HepG2 (cell line): Measurements from ENCODE around the gene KRTAP10-5. TPM values are rescaled to one million over a fixed set of nuclear protein-coding genes. Genes with fewer than 3 reads are reported as not detected.
A peak's percentile ranks its signal among the peaks of the same experiment; 100 is the strongest.

Source experiments
- CREBL2 ChIP-seq: sonication (generic); formaldehyde crosslinking; IDR thresholded peaks from 2 replicates; pipeline ENCODE4 v1.8.1; 2023; ENCODE audit warnings: missing genetic modification reagents, mild to moderate bottlenecking, borderline replicate concordance
- GABPA ChIP-seq, 2 experiments: IDR thresholded peaks; 2 replicates each; pipeline ENCODE4 v1.6.1; 2011 to 2016; ENCODE audit warnings: low read depth in 2 of 2, low read length in 1 of 2, missing biosample characterization in 1 of 2, missing genetic modification characterization in 1 of 2
- HMGXB4 ChIP-seq, 2 experiments: sonication (generic) in 1 of 2; formaldehyde crosslinking in 1 of 2; IDR thresholded peaks; 2 replicates each; pipeline versions ENCODE4 v1.4.0 to v1.6.1; 2018 to 2020; ENCODE audit warnings: missing genetic modification reagents in 2 of 2, borderline replicate concordance in 1 of 2, low read depth in 1 of 2, mild to moderate bottlenecking in 1 of 2, missing biosample characterization in 1 of 2
- RBFOX2 ChIP-seq: fragments of 200-400 bp; formaldehyde crosslinking; IDR thresholded peaks from 2 replicates; pipeline ENCODE4 v1.6.1; 2017; ENCODE audit warnings: low read depth, mild to moderate bottlenecking, low read length
- ZBTB1 ChIP-seq: sonication (generic); formaldehyde crosslinking; IDR thresholded peaks from 2 replicates; pipeline ENCODE4 v1.4.0; 2020; ENCODE audit warnings: missing genetic modification reagents, borderline replicate concordance
- ZNF280D ChIP-seq: sonication (generic); formaldehyde crosslinking; IDR thresholded peaks from 2 replicates; pipeline ENCODE4 v1.5.1; 2020; ENCODE audit warnings: mild to moderate bottlenecking, missing genetic modification reagents
- ZNF724P ChIP-seq: sonication (generic); formaldehyde crosslinking; IDR thresholded peaks from 2 replicates; pipeline ENCODE4 v1.8.0; 2022; ENCODE audit warnings: missing genetic modification reagents, borderline replicate concordance
- ZNF746 ChIP-seq: sonication (generic); formaldehyde crosslinking; IDR thresholded peaks from 2 replicates; pipeline ENCODE4 v1.8.0; 2022; ENCODE audit warnings: mild to moderate bottlenecking, missing genetic modification reagents
- polyA plus RNA-seq, 8 experiments: library from polyadenylated mRNA; depleted of rRNA in 3 of 8; stranded (reverse) in 7 of 8; unstranded in 1 of 8; fragments of >200 nt; fragmentation: Illumina TruSeq in 4 of 8; extraction: Trizol in 4 of 8; gene quantifications; 2 replicates each; pipeline versions ENCODE4 v1.2.1 to v1.2.3, GENCODE V29; 2011 to 2016; ENCODE audit warnings: low read depth in 4 of 8, missing spikeins in 1 of 8, mixed read lengths in 1 of 8; ENCODE audit not compliant: insufficient read depth in 1 of 8
- total RNA-seq, 5 experiments: library from RNA; depleted of rRNA; stranded (reverse); fragments of >200 nt; fragmentation: Illumina TruSeq; extraction: Trizol; gene quantifications; 2 replicates each; pipeline ENCODE4 v1.2.3, GENCODE V29; 2016; ENCODE audit warnings: low read depth in 1 of 5
- TF ChIP-seq, protein P1 (sequence below), 2 experiments: sonication (generic) in 1 of 2; formaldehyde crosslinking in 1 of 2; IDR thresholded peaks; 2 replicates each; pipeline versions ENCODE4 v1.4.0 to v1.6.1; 2016 to 2020; ENCODE audit warnings: borderline replicate concordance in 1 of 2, low read depth in 1 of 2, mild to moderate bottlenecking in 1 of 2, missing genetic modification reagents in 1 of 2
- TF ChIP-seq, protein P2 (sequence below): sonication (generic); formaldehyde crosslinking; IDR thresholded peaks from 2 replicates; pipeline ENCODE4 v1.4.0; 2020; ENCODE audit warnings: missing genetic modification reagents
- TF ChIP-seq, protein P3 (sequence below): sonication (generic); formaldehyde crosslinking; IDR thresholded peaks from 2 replicates; pipeline ENCODE4 v1.8.1; 2023; ENCODE audit warnings: mild to moderate bottlenecking, missing genetic modification reagents, borderline replicate concordance

The KRTAP10-5 gene
- total and polyA plus RNA-seq, 2 of the 13 experiments (the other 11 are each of a cell fraction or from before 2014, with no cell fraction given), result not detected

GRCh38 chr21:44574457-44575306 lies 5.7 kb downstream of the KRTAP10-5 start (continued):
- TF ChIP-seq, protein P1, sequence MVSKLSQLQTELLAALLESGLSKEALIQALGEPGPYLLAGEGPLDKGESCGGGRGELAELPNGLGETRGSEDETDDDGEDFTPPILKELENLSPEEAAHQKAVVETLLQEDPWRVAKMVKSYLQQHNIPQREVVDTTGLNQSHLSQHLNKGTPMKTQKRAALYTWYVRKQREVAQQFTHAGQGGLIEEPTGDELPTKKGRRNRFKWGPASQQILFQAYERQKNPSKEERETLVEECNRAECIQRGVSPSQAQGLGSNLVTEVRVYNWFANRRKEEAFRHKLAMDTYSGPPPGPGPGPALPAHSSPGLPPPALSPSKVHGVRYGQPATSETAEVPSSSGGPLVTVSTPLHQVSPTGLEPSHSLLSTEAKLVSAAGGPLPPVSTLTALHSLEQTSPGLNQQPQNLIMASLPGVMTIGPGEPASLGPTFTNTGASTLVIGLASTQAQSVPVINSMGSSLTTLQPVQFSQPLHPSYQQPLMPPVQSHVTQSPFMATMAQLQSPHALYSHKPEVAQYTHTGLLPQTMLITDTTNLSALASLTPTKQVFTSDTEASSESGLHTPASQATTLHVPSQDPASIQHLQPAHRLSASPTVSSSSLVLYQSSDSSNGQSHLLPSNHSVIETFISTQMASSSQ (IDR thresholded peaks at IDR 0.05; ENCODE audit: low read depth), result no peak
- TF ChIP-seq, protein P1 (CRISPR knock-in tag; IDR thresholded peaks at IDR 0.05; ENCODE audit: borderline replicate concordance), result no peak; the same call in 1 of the 2 replicates
- TF ChIP-seq GABPA (IDR thresholded peaks at IDR 0.05; ENCODE audit: low read depth, low read length) (no peak), GABPA (CRISPR knock-in tag; IDR thresholded peaks at IDR 0.05; ENCODE audit: low read depth) (peak; percentile 49), HMGXB4 (CRISPR knock-in tag; IDR thresholded peaks at IDR 0.05; ENCODE audit: borderline replicate concordance in 1 of 2, low read depth in 1 of 2) (0 out of 4 replicates have a peak, but pooled peaks of 1 of the 2 experiments have one; percentile 34), CREBL2 (CRISPR knock-in tag) (no peak), ZNF746 (CRISPR knock-in tag) (no peak), ZBTB1 (no peak), RBFOX2 (no peak), ZNF724P (CRISPR knock-in tag) (0 out of 2 replicates have a peak, but pooled peaks have one; percentile 9), ZNF280D (no peak)
- TF ChIP-seq, protein P2, sequence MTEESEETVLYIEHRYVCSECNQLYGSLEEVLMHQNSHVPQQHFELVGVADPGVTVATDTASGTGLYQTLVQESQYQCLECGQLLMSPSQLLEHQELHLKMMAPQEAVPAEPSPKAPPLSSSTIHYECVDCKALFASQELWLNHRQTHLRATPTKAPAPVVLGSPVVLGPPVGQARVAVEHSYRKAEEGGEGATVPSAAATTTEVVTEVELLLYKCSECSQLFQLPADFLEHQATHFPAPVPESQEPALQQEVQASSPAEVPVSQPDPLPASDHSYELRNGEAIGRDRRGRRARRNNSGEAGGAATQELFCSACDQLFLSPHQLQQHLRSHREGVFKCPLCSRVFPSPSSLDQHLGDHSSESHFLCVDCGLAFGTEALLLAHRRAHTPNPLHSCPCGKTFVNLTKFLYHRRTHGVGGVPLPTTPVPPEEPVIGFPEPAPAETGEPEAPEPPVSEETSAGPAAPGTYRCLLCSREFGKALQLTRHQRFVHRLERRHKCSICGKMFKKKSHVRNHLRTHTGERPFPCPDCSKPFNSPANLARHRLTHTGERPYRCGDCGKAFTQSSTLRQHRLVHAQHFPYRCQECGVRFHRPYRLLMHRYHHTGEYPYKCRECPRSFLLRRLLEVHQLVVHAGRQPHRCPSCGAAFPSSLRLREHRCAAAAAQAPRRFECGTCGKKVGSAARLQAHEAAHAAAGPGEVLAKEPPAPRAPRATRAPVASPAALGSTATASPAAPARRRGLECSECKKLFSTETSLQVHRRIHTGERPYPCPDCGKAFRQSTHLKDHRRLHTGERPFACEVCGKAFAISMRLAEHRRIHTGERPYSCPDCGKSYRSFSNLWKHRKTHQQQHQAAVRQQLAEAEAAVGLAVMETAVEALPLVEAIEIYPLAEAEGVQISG, result peak; percentile 48
- TF ChIP-seq, protein P3, sequence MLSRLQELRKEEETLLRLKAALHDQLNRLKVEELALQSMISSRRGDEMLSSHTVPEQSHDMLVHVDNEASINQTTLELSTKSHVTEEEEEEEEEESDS, result no peak
